Suprapubic skin (tissue), 4 donors: ENCODE results near the gene GPR33. TPM values are rescaled to one million over a fixed set of nuclear protein-coding genes. Genes with fewer than 3 reads are reported as not detected.
"Not testable (repeated sequence)": the region's sequence is repeated elsewhere in the genome, so short reads cannot be mapped to it uniquely, and the experiment has no call there.

Experiments
- DNase-seq, 2 donors: peaks; one replicate each; pipeline ENCODE4 v3.0.0-alpha.2; 2019; ENCODE audit warnings: low spot score in 2 of 2
- H3K27ac ChIP-seq: fragments of 200-600 bp; sonication (generic); one replicate; pipeline ENCODE4 v1.5.1; 2019
- H3K27me3 ChIP-seq: fragments of 200-600 bp; sonication (generic); one replicate; pipeline ENCODE4 v1.5.1; 2019
- H3K36me3 ChIP-seq: fragments of 200-600 bp; sonication (generic); one replicate; pipeline ENCODE4 v1.5.1; 2019
- H3K4me1 ChIP-seq: fragments of 200-600 bp; sonication (generic); one replicate; pipeline ENCODE4 v1.5.1; 2019
- H3K4me3 ChIP-seq: fragments of 200-600 bp; sonication (generic); one replicate; pipeline ENCODE4 v1.5.1; 2019; ENCODE audit warnings: mild to moderate bottlenecking
- H3K9me3 ChIP-seq: fragments of 200-600 bp; sonication (generic); one replicate; pipeline ENCODE4 v1.5.1; 2019
- CTCF ChIP-seq, 2 donors: fragments of 200-600 bp in 1 of 2; fragments of 450-650 bp in 1 of 2; sonication (generic) in 1 of 2; IDR thresholded peaks; one replicate each; pipeline ENCODE4 v1.5.1; 2016 to 2019; ENCODE audit warnings: antibody characterized with exemption in 2 of 2, mild to moderate bottlenecking in 1 of 2, moderate library complexity in 1 of 2
- EP300 ChIP-seq: sonication (generic); formaldehyde crosslinking; IDR thresholded peaks from one replicate; pipeline ENCODE4 v1.6.1; 2017; ENCODE audit warnings: antibody characterized with exemption
- POLR2A ChIP-seq, 2 donors: fragments of 450-650 bp; IDR thresholded peaks; one replicate each; pipeline ENCODE4 v1.6.1; 2017; ENCODE audit warnings: antibody characterized with exemption in 2 of 2, mild to moderate bottlenecking in 2 of 2, moderate library complexity in 2 of 2
- POLR2AphosphoS5 ChIP-seq, 3 donors: sonication (generic); formaldehyde crosslinking; IDR thresholded peaks; one replicate each; pipeline ENCODE4 v1.6.1; 2017; ENCODE audit warnings: antibody characterized with exemption in 3 of 3
- WGBS: methylation state at CpG from one replicate; pipeline ENCODE4 v1.1.5; 2018; 5-methylcytosine and 5-hydroxymethylcytosine counted together
- total RNA-seq, 4 donors: library from RNA; depleted of rRNA; stranded (reverse); fragments of >200 nt; gene quantifications; one replicate each; pipeline ENCODE4 v1.1.0, GENCODE V29; 2016

The GPR33 gene
- total RNA-seq, 4 donors from 2014 or later: not detected

- H3K27ac ChIP-seq: no peak overlapping the region
- no peaks in the 10 kb centered on the region for H3K36me3 ChIP-seq
- H3K4me1 ChIP-seq: no peaks in the 10 kb centered on the region
- 61% methylated on average over 3 of the region's 3 CpGs for WGBS
- H3K4me3 ChIP-seq: no peak overlapping the region
- no peaks in the 10 kb centered on the region for H3K27me3 ChIP-seq
- no peak for DNase-seq
- no peak for TF ChIP-seq EP300
- TF ChIP-seq CTCF (IDR thresholded peaks at IDR 0.05): no peak
- TF ChIP-seq POLR2AphosphoS5 (IDR thresholded peaks at IDR 0.05): no peak
- TF ChIP-seq POLR2A (IDR thresholded peaks at IDR 0.05): no peak
- no peaks in the 10 kb centered on the region for H3K9me3 ChIP-seq
These were observed 8.8 kb downstream of the GPR33 start for GRCh38 chr14:31479027-31479426.

GRCh38 chr14:31477248-31477647 lies 10.6 kb downstream of the GPR33 start:
- 92% methylated on average over 6 of the region's 6 CpGs for WGBS
- TF ChIP-seq POLR2A (IDR thresholded peaks at IDR 0.05) (no peak), CTCF (IDR thresholded peaks at IDR 0.05) (no peak)
- H3K27ac ChIP-seq: no peak overlapping the region
- H3K36me3 ChIP-seq: no peaks in the 10 kb centered on the region
- no peaks in the 10 kb centered on the region for H3K4me1 ChIP-seq
- DNase-seq: no peak
- H3K9me3 ChIP-seq: no peaks in the 10 kb centered on the region
- no peak overlapping the region for H3K4me3 ChIP-seq
- H3K27me3 ChIP-seq: no peaks in the 10 kb centered on the region

- Histone ChIP-seq H3K36me3 (no peaks in the 10 kb centered on the region), H3K27me3 (no peaks in the 10 kb centered on the region), H3K4me1 (no peaks in the 10 kb centered on the region), H3K4me3 (no peak overlapping the region), H3K9me3 (no peaks in the 10 kb centered on the region), H3K27ac (no peak overlapping the region)
- no peak for DNase-seq
- TF ChIP-seq EP300 (no peak), CTCF (IDR thresholded peaks at IDR 0.05) (no peak), POLR2A (IDR thresholded peaks at IDR 0.05) (no peak), POLR2AphosphoS5 (IDR thresholded peaks at IDR 0.05) (no peak)
- WGBS: 64% methylated on average over 4 of the region's 4 CpGs
These were observed 11.5 kb downstream of the GPR33 start for GRCh38 chr14:31476131-31476866.

- TF ChIP-seq CTCF (IDR thresholded peaks at IDR 0.05) (no peak), EP300 (no peak), POLR2A (IDR thresholded peaks at IDR 0.05) (no peak), POLR2AphosphoS5 (IDR thresholded peaks at IDR 0.05) (no peak)
- Histone ChIP-seq H3K4me1 (no peaks in the 10 kb centered on the region), H3K9me3 (no peaks in the 10 kb centered on the region), H3K36me3 (no peaks in the 10 kb centered on the region), H3K4me3 (no peak overlapping the region), H3K27ac (no peak overlapping the region), H3K27me3 (no peaks in the 10 kb centered on the region)
- WGBS: 82% methylated on average over 6 of the region's 6 CpGs
- DNase-seq: no peak
These were observed 21.3 kb downstream of the GPR33 start for GRCh38 chr14:31466554-31466953.

GRCh38 chr14:31465111-31465510 lies 22.7 kb downstream of the GPR33 start:
- H3K4me1 ChIP-seq: no peaks in the 10 kb centered on the region
- no peak overlapping the region for H3K4me3 ChIP-seq
- TF ChIP-seq EP300 (no peak), POLR2A (IDR thresholded peaks at IDR 0.05) (no peak), POLR2AphosphoS5 (IDR thresholded peaks at IDR 0.05) (no peak), CTCF (IDR thresholded peaks at IDR 0.05) (no peak)
- no peaks in the 10 kb centered on the region for H3K36me3 ChIP-seq
- no peak overlapping the region for H3K27ac ChIP-seq
- H3K9me3 ChIP-seq: no peaks in the 10 kb centered on the region
- no peak for DNase-seq
- H3K27me3 ChIP-seq: no peaks in the 10 kb centered on the region

GRCh38 chr14:31462450-31462849 lies 25.4 kb downstream of the GPR33 start:
- not testable (repeated sequence) for H3K4me1 ChIP-seq, H3K4me3 ChIP-seq, H3K27ac ChIP-seq, H3K9me3 ChIP-seq, H3K27me3 ChIP-seq, H3K36me3 ChIP-seq, DNase-seq
- 48% methylated on average over 2 of the region's 2 CpGs for whole genome bisulfite sequencing
